ENCODE data around the gene LZTFL1.

Gene LZTFL1

DNA sequence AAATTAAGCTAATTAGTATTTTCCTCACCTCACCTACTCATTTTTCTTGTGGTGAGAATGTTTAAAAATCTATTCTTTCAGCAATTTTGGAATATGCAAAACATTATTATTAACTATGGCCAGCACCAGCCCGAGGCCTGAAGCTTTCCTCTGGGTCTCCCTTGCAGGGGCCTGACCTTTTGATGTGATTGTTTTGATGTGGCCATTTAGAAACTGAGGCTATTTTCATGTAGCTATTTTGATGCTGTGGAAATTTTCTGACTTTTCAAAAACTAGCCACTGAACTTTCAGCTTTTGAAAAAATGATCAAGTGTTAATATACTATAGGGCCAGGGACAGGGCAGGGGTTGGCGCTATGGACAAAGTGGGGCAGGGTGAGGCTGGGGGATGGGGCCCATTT lies 36.2 kb upstream of the LZTFL1 start:
- Histone ChIP-seq H3F3A (ENCODE audit: insufficient read depth) (no peaks in the 10 kb centered on the region), H3K79me2 (ENCODE audit: insufficient read depth, low read length) (no peaks in the 10 kb centered on the region), H3K9me2 (replicated peaks; ENCODE audit: insufficient read depth, low read length) (no peaks in the 10 kb centered on the region), H3K27ac (ENCODE audit: low read depth, low read length) (no peak overlapping the region), H2AFZ (ENCODE audit: low read depth, low read length, severe bottlenecking) (no peak overlapping the region), H4K20me1 (ENCODE audit: low read depth, low read length) (no peaks in the 10 kb centered on the region), H3K27me3 (ENCODE audit: low read length) (no peaks in the 10 kb centered on the region), H3K36me3 (ENCODE audit: low read length) (no peaks in the 10 kb centered on the region), H3K4me3 (ENCODE audit: insufficient read depth, low read length, poor library complexity, severe bottlenecking) (no peak overlapping the region), H3K9me3 (ENCODE audit: insufficient read depth, low read length) (no peaks in the 10 kb centered on the region), H3K4me2 (ENCODE audit: low read depth, low read length, poor library complexity, severe bottlenecking) (no peak overlapping the region), H3K9ac (ENCODE audit: low read length) (no peak overlapping the region)
- no peak for TF ChIP-seq EZH2phosphoT487 (conservative IDR thresholded peaks at IDR 0.05; ENCODE audit: low read length)
- TF ChIP-seq, protein P1, sequence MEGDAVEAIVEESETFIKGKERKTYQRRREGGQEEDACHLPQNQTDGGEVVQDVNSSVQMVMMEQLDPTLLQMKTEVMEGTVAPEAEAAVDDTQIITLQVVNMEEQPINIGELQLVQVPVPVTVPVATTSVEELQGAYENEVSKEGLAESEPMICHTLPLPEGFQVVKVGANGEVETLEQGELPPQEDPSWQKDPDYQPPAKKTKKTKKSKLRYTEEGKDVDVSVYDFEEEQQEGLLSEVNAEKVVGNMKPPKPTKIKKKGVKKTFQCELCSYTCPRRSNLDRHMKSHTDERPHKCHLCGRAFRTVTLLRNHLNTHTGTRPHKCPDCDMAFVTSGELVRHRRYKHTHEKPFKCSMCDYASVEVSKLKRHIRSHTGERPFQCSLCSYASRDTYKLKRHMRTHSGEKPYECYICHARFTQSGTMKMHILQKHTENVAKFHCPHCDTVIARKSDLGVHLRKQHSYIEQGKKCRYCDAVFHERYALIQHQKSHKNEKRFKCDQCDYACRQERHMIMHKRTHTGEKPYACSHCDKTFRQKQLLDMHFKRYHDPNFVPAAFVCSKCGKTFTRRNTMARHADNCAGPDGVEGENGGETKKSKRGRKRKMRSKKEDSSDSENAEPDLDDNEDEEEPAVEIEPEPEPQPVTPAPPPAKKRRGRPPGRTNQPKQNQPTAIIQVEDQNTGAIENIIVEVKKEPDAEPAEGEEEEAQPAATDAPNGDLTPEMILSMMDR (IDR thresholded peaks at IDR 0.05; ENCODE audit: insufficient read depth, low read length, poor library complexity, severe bottlenecking) = no peak

DNA sequence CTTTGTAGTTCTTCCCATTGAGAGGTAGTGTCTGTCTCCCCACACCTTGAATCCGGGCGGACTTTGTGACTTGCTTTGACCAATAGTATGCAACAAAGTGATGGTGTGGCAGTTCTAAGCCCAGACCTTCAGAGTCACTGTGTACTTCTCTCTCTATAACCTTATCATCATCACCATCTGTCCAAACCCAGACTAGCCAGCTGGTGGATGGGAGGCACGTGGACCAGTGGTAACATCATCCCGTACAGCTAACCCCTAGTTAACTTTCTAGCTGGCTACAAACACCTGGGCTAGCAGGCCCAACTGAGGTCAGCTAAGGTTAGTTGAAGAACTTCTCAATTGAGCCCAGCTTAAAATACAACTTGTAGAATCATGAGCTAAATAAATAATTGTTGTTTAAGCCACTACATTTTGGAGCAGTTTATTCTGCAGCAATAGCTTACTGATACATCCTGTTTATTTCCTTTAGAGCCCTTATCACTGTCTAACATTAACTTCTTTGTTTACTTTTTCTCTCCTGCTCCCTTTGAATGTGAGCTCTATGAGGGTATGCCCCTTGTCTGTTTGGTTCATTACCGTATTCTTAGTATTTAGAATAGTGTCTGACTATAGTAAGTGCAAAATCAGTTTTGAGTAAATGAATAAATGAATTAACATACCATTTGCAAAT lies 32.9 kb upstream of the LZTFL1 start:
- H3K9me2 ChIP-seq (replicated peaks; ENCODE audit: insufficient read depth, low read length) = no peaks in the 10 kb centered on the region
- no peak overlapping the region for H3K9ac ChIP-seq (ENCODE audit: low read length)
- TF ChIP-seq, protein P1 (IDR thresholded peaks at IDR 0.05; ENCODE audit: insufficient read depth, low read length, poor library complexity, severe bottlenecking) = no peak
- TF ChIP-seq EZH2phosphoT487 (conservative IDR thresholded peaks at IDR 0.05; ENCODE audit: low read length) = no peak
- no peak overlapping the region for H2AFZ ChIP-seq (ENCODE audit: low read depth, low read length, severe bottlenecking)
- H4K20me1 ChIP-seq (ENCODE audit: low read depth, low read length) = no peaks in the 10 kb centered on the region
- no peaks in the 10 kb centered on the region for H3K9me3 ChIP-seq (ENCODE audit: insufficient read depth, low read length)
- no peaks in the 10 kb centered on the region for H3K36me3 ChIP-seq (ENCODE audit: low read length)
- H3K79me2 ChIP-seq (ENCODE audit: insufficient read depth, low read length) = no peaks in the 10 kb centered on the region
- no peaks in the 10 kb centered on the region for H3F3A ChIP-seq (ENCODE audit: insufficient read depth)
- no peaks in the 10 kb centered on the region for H3K27me3 ChIP-seq (ENCODE audit: low read length)
- H3K4me2 ChIP-seq (ENCODE audit: low read depth, low read length, poor library complexity, severe bottlenecking) = no peak overlapping the region
- H3K4me3 ChIP-seq (ENCODE audit: insufficient read depth, low read length, poor library complexity, severe bottlenecking) = no peak overlapping the region
- H3K27ac ChIP-seq (ENCODE audit: low read depth, low read length) = no peak overlapping the region

DNA sequence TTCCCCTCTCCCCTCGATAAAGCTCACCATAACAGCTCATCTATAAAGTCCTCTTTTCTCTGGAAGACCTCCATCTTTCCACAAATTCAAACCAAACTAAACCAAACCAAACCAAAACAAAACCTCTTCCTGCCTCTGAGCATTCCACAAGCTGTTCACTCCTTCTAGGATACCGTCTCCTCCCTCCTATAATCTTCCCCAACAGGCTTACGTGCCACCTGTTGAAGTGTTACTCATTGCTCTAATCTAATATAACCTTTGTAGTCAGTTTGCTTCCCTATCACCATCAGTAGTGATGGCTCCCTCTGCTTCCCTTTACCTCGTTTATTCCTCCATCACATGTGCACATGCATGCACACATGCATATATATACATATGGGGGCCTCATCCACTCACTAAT lies 31.7 kb upstream of the LZTFL1 start:
- no peaks in the 10 kb centered on the region for H3K9me3 ChIP-seq (ENCODE audit: insufficient read depth, low read length)
- no peak overlapping the region for H3K27ac ChIP-seq (ENCODE audit: low read depth, low read length)
- no peaks in the 10 kb centered on the region for H3K9me2 ChIP-seq (replicated peaks; ENCODE audit: insufficient read depth, low read length)
- H3F3A ChIP-seq (ENCODE audit: insufficient read depth) = no peaks in the 10 kb centered on the region
- no peak overlapping the region for H3K9ac ChIP-seq (ENCODE audit: low read length)
- H3K4me2 ChIP-seq (ENCODE audit: low read depth, low read length, poor library complexity, severe bottlenecking) = no peak overlapping the region
- TF ChIP-seq, protein P1 (IDR thresholded peaks at IDR 0.05; ENCODE audit: insufficient read depth, low read length, poor library complexity, severe bottlenecking) = no peak
- TF ChIP-seq EZH2phosphoT487 (conservative IDR thresholded peaks at IDR 0.05; ENCODE audit: low read length) = no peak
- no peaks in the 10 kb centered on the region for H3K27me3 ChIP-seq (ENCODE audit: low read length)
- H3K4me3 ChIP-seq (ENCODE audit: insufficient read depth, low read length, poor library complexity, severe bottlenecking) = no peak overlapping the region
- no peaks in the 10 kb centered on the region for H3K36me3 ChIP-seq (ENCODE audit: low read length)
- H4K20me1 ChIP-seq (ENCODE audit: low read depth, low read length) = no peaks in the 10 kb centered on the region
- no peak overlapping the region for H2AFZ ChIP-seq (ENCODE audit: low read depth, low read length, severe bottlenecking)
- H3K79me2 ChIP-seq (ENCODE audit: insufficient read depth, low read length) = no peaks in the 10 kb centered on the region

All from SU-DHL-6 (cell line).